Left colon (tissue), 2 donors: Measurements from ENCODE around the gene STXBP2. TPM values are rescaled to one million over a fixed set of nuclear protein-coding genes. Genes with fewer than 3 reads are reported as not detected.

Experiments used
- ATAC-seq: fragments of 200-7000 bp; cut with Tn5 transposase; one replicate; pipeline ENCODE4 v1.9.1; 2020; ENCODE audit warnings: mild to moderate bottlenecking, moderate library complexity
- DNase-seq, 2 donors: peaks; one replicate each; pipeline ENCODE4 v3.0.0-alpha.2; 2020
- intact Hi-C, 2 donors: fragments of 100-400 bp; cut with DNase I in 1 of 2; cut with micrococcal nuclease in 1 of 2; formaldehyde crosslinking; loops; one replicate each; pipeline versions ENCODE4 v1.11.2 to v1.14.0; 2022; cut with DNase I, micrococcal nuclease
- total RNA-seq, 2 donors: library from RNA; stranded (reverse); fragmentation: NEBNext Ultra II Directional; extraction: Animal tissue kit (Norgen Biotek cat#: 25700); gene quantifications; one replicate each; pipeline ENCODE4 v1.2.1, GENCODE V29; 2021
- donor health status: DM: no; HTN: no; CAD: no.
- donor health status: DM: yes; HTN: yes; CAD: no.

STXBP2 gene
- total RNA-seq, 2 donors from 2014 or later, result 186 to 209 TPM

DNA sequence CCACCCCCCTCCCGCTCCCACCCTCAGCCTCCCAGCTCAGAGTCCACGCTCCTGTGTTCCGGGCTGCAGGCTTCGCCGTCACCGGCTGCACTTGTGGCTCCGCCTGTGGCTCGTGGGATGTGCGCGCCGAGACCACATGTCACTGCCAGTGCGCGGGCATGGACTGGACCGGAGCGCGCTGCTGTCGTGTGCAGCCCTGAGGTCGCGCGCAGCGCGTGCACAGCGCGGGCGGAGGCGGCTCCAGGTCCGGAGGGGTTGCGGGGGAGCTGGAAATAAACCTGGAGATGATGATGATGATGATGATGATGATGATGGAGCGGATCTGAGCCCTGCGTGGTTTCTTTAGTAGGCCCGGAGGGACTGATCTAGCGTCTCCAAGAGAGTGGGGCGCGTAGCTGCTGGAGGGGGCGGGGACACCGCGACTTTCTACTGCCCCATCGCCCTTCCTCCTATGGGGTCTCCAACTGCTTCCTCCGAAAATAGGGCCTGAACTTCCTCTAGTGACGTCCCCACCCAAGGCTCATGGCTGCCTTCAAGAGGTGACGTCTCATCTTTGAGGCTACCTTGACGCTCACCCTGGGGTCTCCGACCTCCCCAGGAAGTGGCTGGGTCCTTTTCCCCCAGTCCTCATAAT, 33.4 kb downstream of the STXBP2 start:
- DNase-seq (no peak), ATAC-seq (no peak)
- intact Hi-C loops, result no loop called here

- DNase-seq (no peak), ATAC-seq (no peak)
- intact Hi-C loops, result no loop called here
These were observed 33.9 kb downstream of the STXBP2 start for GRCh38 chr19:7670790-7671189.

DNA sequence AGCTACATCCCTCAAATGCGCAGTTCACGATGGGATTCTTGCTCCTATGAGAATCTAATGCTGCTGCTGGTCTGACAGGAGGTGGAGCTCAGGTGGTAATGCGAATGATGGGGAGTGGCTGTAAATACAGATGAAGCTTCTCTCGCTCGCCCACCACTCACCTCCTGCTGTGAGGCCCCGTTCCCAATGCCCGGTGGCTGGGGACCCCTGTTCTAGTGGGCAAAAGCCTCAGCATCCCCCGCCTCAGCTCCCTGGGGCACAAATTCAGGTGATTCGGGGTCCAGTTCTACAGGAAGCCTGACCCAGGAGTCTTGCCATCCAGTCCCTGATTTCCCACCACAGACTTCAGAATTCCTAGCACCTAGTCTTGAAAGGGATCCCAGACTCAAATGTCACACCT, 35.6 kb downstream of the STXBP2 start:
- ATAC-seq, result no peak
- intact Hi-C loops, result no loop called here
- no peak for DNase-seq

GRCh38 chr19:7674010-7675005, 37.4 kb downstream of the STXBP2 start:
- intact Hi-C loops, result no loop called here
- ATAC-seq (peak; percentile 96), DNase-seq (peak; percentile 70 to 74)

- intact Hi-C loops, result no loop called here
- DNase-seq (no peak), ATAC-seq (no peak)
These were observed 39.5 kb downstream of the STXBP2 start for GRCh38 chr19:7676376-7676775.

GRCh38 chr19:7676854-7677253, 39.9 kb downstream of the STXBP2 start, which contains the start of gene MCEMP1:
TSS of gene MCEMP1 (plus strand) at chr19:7677090. CDS start at chr19:7677121, 31 bp downstream.
- intact Hi-C loops, result no loop called here

GRCh38 chr19:7677669-7678311, 40.9 kb downstream of the STXBP2 start:
- ATAC-seq (no peak), DNase-seq (no peak)
- intact Hi-C loops, result no loop called here

More at GRCh38 chr19:7676854-7677253, 39.9 kb downstream of the STXBP2 start, which contains the start of gene MCEMP1:
- ATAC-seq (no peak), DNase-seq (no peak)

GRCh38 chr19:7678971-7679751, 42.3 kb downstream of the STXBP2 start:
- ATAC-seq (peak; percentile 42), DNase-seq (peak; percentile 44 to 51)
- intact Hi-C loops, result no loop called here

DNA sequence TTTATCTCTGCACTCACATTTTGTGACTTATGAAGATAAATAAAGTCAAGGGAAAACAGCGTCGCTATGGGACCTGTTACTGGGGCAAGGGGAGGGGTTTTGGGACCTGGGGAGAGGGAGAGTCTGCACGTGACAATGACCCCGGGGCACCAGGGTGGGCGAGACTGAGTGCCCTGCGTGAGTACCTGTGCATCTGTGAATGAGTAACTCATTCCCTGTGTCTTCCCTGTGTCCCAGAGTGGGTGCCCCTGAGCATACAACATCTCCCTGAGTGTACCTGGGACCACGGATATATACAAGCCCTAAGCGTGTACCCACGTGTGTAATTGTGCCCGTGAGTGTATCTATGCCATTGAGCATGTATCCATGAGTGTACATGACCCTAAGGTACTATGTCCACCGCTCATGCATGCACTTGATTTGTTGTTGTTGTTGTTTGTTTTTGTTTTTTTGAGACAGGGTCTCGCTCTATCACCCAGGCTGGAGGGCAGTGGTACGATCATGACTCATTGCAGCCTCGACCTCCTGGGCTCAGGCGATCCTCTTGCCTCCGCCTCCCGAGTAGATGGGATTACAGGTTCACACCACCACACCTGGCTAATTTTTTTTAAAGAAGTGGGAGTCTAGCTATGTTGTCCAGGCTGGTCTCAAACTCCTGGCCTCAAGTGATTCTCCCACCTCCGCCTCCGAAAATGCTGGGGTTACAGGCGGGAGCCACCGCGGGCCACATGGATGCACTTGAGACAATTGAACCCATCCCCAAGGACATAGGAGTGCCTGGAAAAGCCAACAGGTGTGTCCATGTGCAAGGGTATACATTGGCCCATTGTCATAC, 43.1 kb downstream of the STXBP2 start:
- DNase-seq (no peak), ATAC-seq (no peak)
- intact Hi-C loops, result no loop called here

- intact Hi-C loops, result no loop called here
- DNase-seq, result peak; percentile 75 to 93
- peak; percentile 84 for ATAC-seq
These were observed 43.9 kb downstream of the STXBP2 start, which contains the start of gene TRAPPC5 for GRCh38 chr19:7680606-7681339. TSS of gene TRAPPC5 (plus strand) at chr19:7680833. CDS start at chr19:7682254, 1,421 bp downstream.

DNA sequence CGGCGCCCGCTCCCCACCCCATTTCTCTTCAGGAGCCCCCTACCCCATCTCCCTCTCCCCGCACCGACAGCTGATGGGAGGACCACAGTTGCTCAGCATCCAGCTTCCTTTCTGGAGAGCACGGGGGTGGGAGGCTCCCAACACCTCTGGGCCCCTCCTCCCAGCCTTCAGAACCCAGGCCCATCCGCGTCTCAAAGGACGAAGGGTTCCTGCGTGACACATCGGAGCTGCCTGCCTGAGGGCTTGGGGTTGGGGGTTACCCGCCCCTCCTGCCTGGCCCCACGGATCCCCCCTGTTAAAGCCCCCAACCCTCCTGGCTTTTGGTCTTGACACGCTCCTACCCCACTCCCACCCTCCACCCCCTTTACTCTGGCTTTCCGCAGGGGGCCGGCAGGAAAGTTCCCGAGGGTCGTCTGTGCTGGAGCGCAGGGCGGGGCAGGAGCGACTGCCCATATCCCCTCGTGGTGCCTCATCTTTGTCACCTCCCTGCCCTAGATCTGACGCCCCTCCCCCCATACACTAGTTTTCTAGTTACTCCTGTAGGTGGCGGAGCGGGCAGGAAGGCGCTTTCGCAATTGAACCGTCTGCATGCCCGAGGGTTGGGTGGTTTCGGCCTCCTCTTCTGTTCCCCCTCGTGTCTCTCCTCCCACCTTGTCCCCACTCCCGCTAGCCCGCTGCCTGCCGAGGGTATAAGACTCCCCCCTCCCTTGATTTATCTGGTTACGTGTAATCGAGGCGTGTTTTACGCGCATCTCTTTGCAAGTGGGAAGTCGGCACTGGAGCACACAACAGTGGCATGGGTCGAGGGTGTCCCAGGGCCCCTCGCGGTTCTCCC, 44.6 kb downstream of the STXBP2 start:
- peak; percentile 71 for ATAC-seq
- DNase-seq, result peak; percentile 83 to 86
- intact Hi-C loops, result no loop called here

- ATAC-seq (no peak), DNase-seq (no peak)
- intact Hi-C loops, result no loop called here
These were observed 45.4 kb downstream of the STXBP2 start for GRCh38 chr19:7682175-7682855.

DNA sequence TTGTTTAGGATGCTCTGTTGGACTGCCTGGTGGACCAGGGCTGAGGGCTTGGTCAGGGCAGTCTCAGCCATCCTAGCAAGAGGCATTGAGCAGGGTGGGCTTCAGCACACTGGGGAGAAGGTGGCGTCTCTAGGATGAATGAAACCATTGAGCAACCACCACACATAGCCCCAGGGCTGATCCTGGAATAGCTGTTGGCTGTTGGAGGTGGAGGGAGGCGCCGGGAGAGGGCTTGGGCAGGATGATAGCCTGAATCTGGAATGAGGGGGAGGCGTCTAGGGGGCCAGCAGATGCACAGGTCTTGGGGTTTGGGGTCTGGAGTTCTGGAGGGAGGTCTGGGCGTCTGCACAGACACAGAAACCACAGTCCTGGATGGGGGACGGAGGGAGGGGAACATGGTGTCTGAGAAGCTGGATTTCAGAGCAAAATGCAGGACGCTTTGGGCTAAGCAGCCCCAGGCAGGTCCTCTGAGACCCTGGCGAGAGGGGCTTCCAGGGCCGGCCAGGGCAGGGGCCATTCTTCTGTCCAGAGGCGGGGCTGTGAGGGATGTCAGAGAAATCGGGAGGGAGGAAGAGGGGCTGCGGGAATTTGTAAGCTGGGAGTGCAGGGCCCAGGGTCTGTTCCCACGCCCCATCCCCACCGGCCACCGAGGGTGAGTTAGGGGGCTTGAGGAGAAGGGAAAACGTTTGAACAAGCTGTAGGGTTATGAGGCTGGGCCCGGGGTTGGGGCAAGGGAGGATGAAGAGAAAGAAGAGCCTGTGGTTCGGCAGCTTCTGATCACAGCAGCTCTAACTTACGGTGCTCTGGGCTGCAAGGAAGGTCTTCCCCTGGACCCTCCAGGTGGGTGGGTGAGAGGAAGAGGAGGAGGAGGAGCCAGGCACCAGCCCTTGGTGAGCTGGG, 48.9 kb downstream of the STXBP2 start:
- ATAC-seq, result no peak
- intact Hi-C loops, result no loop called here
- no peak for DNase-seq

DNA sequence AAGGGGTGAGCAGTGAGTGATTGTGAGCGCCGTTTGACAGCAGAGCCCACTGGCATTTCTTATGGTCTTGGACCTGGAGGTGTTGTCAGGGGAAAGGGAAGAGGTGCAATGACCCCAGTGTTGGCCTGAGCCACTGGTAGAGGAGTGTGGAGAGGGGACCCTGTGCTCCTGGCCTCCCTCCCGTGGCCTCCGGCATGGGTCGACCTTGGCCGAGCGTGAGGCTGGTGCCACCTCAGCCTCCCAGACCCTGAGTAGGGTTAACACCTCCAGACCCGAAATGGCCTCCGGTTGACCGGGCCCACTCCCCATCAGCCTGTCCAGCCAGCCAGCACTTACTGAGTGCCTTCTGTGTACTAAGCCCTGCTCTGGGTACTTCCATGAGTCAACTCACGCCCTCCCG, 50.3 kb downstream of the STXBP2 start:
- intact Hi-C loops, result no loop called here
- DNase-seq, result no peak
- no peak for ATAC-seq

GRCh38 chr19:7689165-7689564, 52.3 kb downstream of the STXBP2 start:
- DNase-seq (no peak), ATAC-seq (no peak)
- intact Hi-C loops, result no loop called here
